H1 (cell line): Measurements from ENCODE around the gene ARHGAP15. TPM values are rescaled to one million over a fixed set of nuclear protein-coding genes. Genes with fewer than 3 reads are reported as not detected.

Experiments
- CTCF ChIA-PET: fragments of 300-600 bp; sonication (Branson Sonifier 250); formaldehyde crosslinking; loops from one replicate; lab custom pipeline; 2021; ENCODE audit not compliant: partially characterized antibody; lab: Charles Lee
- POLR2A ChIA-PET: fragments of 300-600 bp; sonication (Branson Sonifier 250); formaldehyde crosslinking; loops from one replicate; lab custom pipeline; 2021; ENCODE audit warnings: inconsistent platforms; ENCODE audit not compliant: partially characterized antibody; lab: Charles Lee
- DNase-seq, 2 experiments: peaks; one replicate each; pipeline versions ENCODE4 v3.0.0 to v3.0.0-alpha.2; 2010 to 2022; ENCODE audit warnings: low spot score in 2 of 2, low read depth in 1 of 2, mixed read lengths in 1 of 2
- FAIRE-seq: peaks from 2 replicates; lab custom pipeline; 2011; peaks lifted over from hg19 to GRCh38; lab: Jason Lieb, UNC
- H2AFZ ChIP-seq: 2 replicates; pipeline ENCODE4 v1.8.1; 2012; ENCODE audit warnings: low read length, inconsistent platforms
- H2AK5ac ChIP-seq: 2 replicates; pipeline ENCODE4 v1.6.1; 2013; ENCODE audit warnings: low read depth, low read length
- H2BK120ac ChIP-seq: replicated peaks from 2 replicates; pipeline ENCODE3; 2013; ENCODE audit warnings: low read depth, low read length, inconsistent platforms
- H2BK12ac ChIP-seq: 2 replicates; pipeline ENCODE4 v1.6.1; 2013; ENCODE audit warnings: low read depth, low read length
- H2BK15ac ChIP-seq: 2 replicates; pipeline ENCODE4 v1.6.1; 2013; ENCODE audit warnings: low read length
- H2BK20ac ChIP-seq: 2 replicates; pipeline ENCODE4 v1.6.1; 2013; ENCODE audit warnings: low read length
- H2BK5ac ChIP-seq: 2 replicates; pipeline ENCODE4 v1.6.1; 2013; ENCODE audit warnings: low read depth, low read length
- H3K14ac ChIP-seq: 2 replicates; pipeline ENCODE4 v1.6.1; 2013; ENCODE audit warnings: inconsistent platforms; ENCODE audit not compliant: insufficient read length
- H3K18ac ChIP-seq: 2 replicates; pipeline ENCODE4 v1.6.1; 2013; ENCODE audit warnings: low read length; ENCODE audit errors: extremely low read depth
- H3K23ac ChIP-seq: 2 replicates; pipeline ENCODE4 v1.6.1; 2013; ENCODE audit warnings: inconsistent platforms; ENCODE audit not compliant: insufficient read length
- H3K23me2 ChIP-seq: 2 replicates; pipeline ENCODE4 v1.6.1; 2013; ENCODE audit warnings: low read depth, low read length
- H3K27ac ChIP-seq: 2 replicates; pipeline ENCODE4 v1.6.1; 2011; ENCODE audit warnings: low read depth, low read length, inconsistent platforms
- H3K27me3 ChIP-seq, 4 experiments: replicated peaks in 1 of 4; 1 replicate in 1 of 4; 2 replicates in 3 of 4; pipeline versions ENCODE4 v1.6.1 to v1.8.1; 2011 to 2013; ENCODE audit warnings: low read length in 3 of 4, mild to moderate bottlenecking in 3 of 4, inconsistent platforms in 2 of 4, mixed read lengths in 2 of 4, moderate library complexity in 1 of 4; ENCODE audit not compliant: control insufficient read depth in 3 of 4, insufficient read depth in 3 of 4; ENCODE audit errors: extremely low read depth in 1 of 4
- H3K36me3 ChIP-seq, 4 experiments: 2 replicates each; pipeline versions ENCODE4 v1.6.1 to v1.8.1; 2011 to 2013; ENCODE audit warnings: mild to moderate bottlenecking in 4 of 4, low read length in 3 of 4, moderate library complexity in 2 of 4, control low read depth in 1 of 4, inconsistent platforms in 1 of 4; ENCODE audit not compliant: insufficient read depth in 4 of 4, control insufficient read depth in 2 of 4
- H3K4ac ChIP-seq: replicated peaks from 2 replicates; pipeline ENCODE3; 2013; ENCODE audit warnings: low read length, low read depth, mixed read lengths, inconsistent platforms; ENCODE audit not compliant: insufficient read length
- H3K4me1 ChIP-seq, 4 experiments: replicated peaks in 1 of 4; 1 replicate in 1 of 4; 2 replicates in 3 of 4; pipeline versions ENCODE4 v1.6.1 to v1.8.1; 2011 to 2013; ENCODE audit warnings: low read length in 3 of 4, inconsistent platforms in 2 of 4, mixed read lengths in 1 of 4; ENCODE audit not compliant: insufficient read depth in 4 of 4, control insufficient read depth in 3 of 4
- H3K4me2 ChIP-seq, 2 experiments: 2 replicates each; pipeline versions ENCODE4 v1.6.1 to v1.8.1; 2011 to 2013; ENCODE audit warnings: low read depth in 2 of 2, low read length in 2 of 2, control low read depth in 1 of 2, inconsistent platforms in 1 of 2, mild to moderate bottlenecking in 1 of 2; ENCODE audit not compliant: insufficient read depth in 1 of 2
- H3K4me3 ChIP-seq, 4 experiments: fragments of 200-600, 300-600 bp in 1 of 4; sonication (generic), shearing (Covaris generic), sonication (Bioruptor Twin) in 1 of 4; 2 replicates each; pipeline versions ENCODE4 v1.5.1 to v1.8.1; 2011 to 2016; ENCODE audit warnings: low read length in 4 of 4, low read depth in 3 of 4, control low read depth in 2 of 4, inconsistent platforms in 2 of 4, mild to moderate bottlenecking in 2 of 4, mixed read lengths in 1 of 4, moderate library complexity in 1 of 4; ENCODE audit not compliant: insufficient read depth in 2 of 4; ENCODE audit errors: extremely low read depth in 1 of 4
- H3K56ac ChIP-seq: replicated peaks from 2 replicates; pipeline ENCODE3; 2013; ENCODE audit warnings: low read depth, mild to moderate bottlenecking, mixed read lengths, low read length, inconsistent platforms; ENCODE audit not compliant: insufficient read length
- H3K79me1 ChIP-seq: 2 replicates; pipeline ENCODE4 v1.6.1; 2013; ENCODE audit warnings: low read depth, low read length, control low read depth
- H3K79me2 ChIP-seq, 2 experiments: 2 replicates each; pipeline versions ENCODE4 v1.6.1 to v1.8.1; 2012 to 2013; ENCODE audit warnings: low read length in 2 of 2, mild to moderate bottlenecking in 2 of 2, inconsistent platforms in 1 of 2; ENCODE audit not compliant: insufficient read depth in 2 of 2, control insufficient read depth in 1 of 2
- H3K9ac ChIP-seq, 4 experiments: replicated peaks in 1 of 4; 1 replicate in 1 of 4; 2 replicates in 3 of 4; pipeline versions ENCODE4 v1.6.1 to v1.8.1; 2011 to 2013; ENCODE audit warnings: low read depth in 3 of 4, low read length in 3 of 4, control low read depth in 2 of 4, mild to moderate bottlenecking in 2 of 4, moderate library complexity in 2 of 4, inconsistent platforms in 1 of 4; ENCODE audit errors: extremely low read depth in 1 of 4
- H3K9me3 ChIP-seq, 2 experiments: 2 replicates each; pipeline versions ENCODE4 v1.6.1 to v1.8.1; 2012 to 2013; ENCODE audit warnings: mild to moderate bottlenecking in 2 of 2, moderate library complexity in 2 of 2, control low read depth in 1 of 2, inconsistent platforms in 1 of 2, low read depth in 1 of 2, low read length in 1 of 2, mixed read lengths in 1 of 2; ENCODE audit not compliant: insufficient read depth in 2 of 2
- H4K20me1 ChIP-seq, 2 experiments: replicated peaks in 1 of 2; 2 replicates each; pipeline versions ENCODE3 to v1.8.1; 2011 to 2013; ENCODE audit warnings: inconsistent platforms in 2 of 2, low read length in 2 of 2, mild to moderate bottlenecking in 1 of 2; ENCODE audit not compliant: insufficient read depth in 2 of 2, control insufficient read depth in 1 of 2
- H4K5ac ChIP-seq: 2 replicates; pipeline ENCODE4 v1.6.1; 2013; ENCODE audit warnings: low read length, low read depth, mixed read lengths, inconsistent platforms; ENCODE audit not compliant: insufficient read length
- H4K8ac ChIP-seq: 2 replicates; pipeline ENCODE4 v1.8.0; 2013; ENCODE audit warnings: mild to moderate bottlenecking, moderate library complexity, low read length, inconsistent platforms; ENCODE audit not compliant: insufficient read depth; ENCODE audit errors: extremely low read depth
- H4K91ac ChIP-seq: replicated peaks from 2 replicates; pipeline ENCODE3; 2013; ENCODE audit warnings: low read length, mixed read lengths, inconsistent platforms; ENCODE audit not compliant: insufficient read length
- ASH2L ChIP-seq: fragments of 200-600, 300-600 bp; sonication (generic); IDR thresholded peaks from one replicate; pipeline ENCODE4 v1.7.1; 2017; ENCODE audit warnings: low read length
- CEBPB ChIP-seq: IDR thresholded peaks from 2 replicates; pipeline ENCODE4 v1.6.1; 2012; ENCODE audit warnings: low read depth, low read length
- EP300 ChIP-seq, 2 experiments: IDR thresholded peaks; 1 replicate in 1 of 2; 2 replicates in 1 of 2; pipeline ENCODE4 v1.6.1; 2011 to 2012; ENCODE audit warnings: low read depth in 2 of 2, low read length in 2 of 2, mild to moderate bottlenecking in 2 of 2, borderline replicate concordance in 1 of 2, inconsistent platforms in 1 of 2, moderate library complexity in 1 of 2
- HDAC2 ChIP-seq, 2 experiments: fragments of 300-600 bp in 1 of 2; sonication (generic) in 1 of 2; IDR thresholded peaks; 2 replicates each; pipeline ENCODE4 v1.6.1; 2011 to 2012; ENCODE audit warnings: low read depth in 2 of 2, low read length in 2 of 2, mild to moderate bottlenecking in 2 of 2, moderate library complexity in 2 of 2, borderline replicate concordance in 1 of 2, inconsistent platforms in 1 of 2
- NRF1 ChIP-seq: IDR thresholded peaks from 2 replicates; pipeline ENCODE4 v1.6.1; 2011; ENCODE audit warnings: mild to moderate bottlenecking, low read depth, low read length, improper control_type of control experiment
- RAD21 ChIP-seq, 2 experiments: IDR thresholded peaks in 1 of 2; conservative IDR thresholded peaks in 1 of 2; 2 replicates each; pipeline ENCODE4 v1.6.1; 2011; ENCODE audit warnings: low read depth in 2 of 2, low read length in 2 of 2, improper control_type of control experiment in 1 of 2, inconsistent platforms in 1 of 2, mild to moderate bottlenecking in 1 of 2, moderate library complexity in 1 of 2
- RBBP5 ChIP-seq: IDR thresholded peaks from 2 replicates; pipeline ENCODE4 v1.7.1; 2012; ENCODE audit warnings: low read depth, mild to moderate bottlenecking, inconsistent platforms, low read length, moderate library complexity, borderline replicate concordance
- SAP30 ChIP-seq: fragments of 300-600 bp; sonication (generic); IDR thresholded peaks from 2 replicates; pipeline ENCODE4 v1.7.1; 2012; ENCODE audit warnings: low read length, moderate library complexity, mild to moderate bottlenecking, inconsistent platforms; ENCODE audit not compliant: insufficient read depth, insufficient replicate concordance
- SP4 ChIP-seq: IDR thresholded peaks from 2 replicates; pipeline ENCODE4 v1.6.1; 2012; ENCODE audit warnings: low read length, inconsistent platforms
- TEAD4 ChIP-seq: IDR thresholded peaks from 2 replicates; pipeline ENCODE4 v1.6.1; 2012; ENCODE audit warnings: low read depth, low read length, inconsistent platforms, mixed read lengths
- ZNF274 ChIP-seq: IDR thresholded peaks from 2 replicates; pipeline ENCODE4 v1.7.0; 2012; ENCODE audit warnings: low read length, borderline replicate concordance; ENCODE audit errors: extremely low read depth
- WGBS, 2 experiments: shearing (Covaris generic) in 1 of 2; methylation state at CpG; one replicate each; pipeline versions ENCODE4 v1.1.6 to v1.1.7; 2013 to 2015; ENCODE audit warnings: low lambda C conversion rate in 2 of 2, mixed read lengths in 2 of 2, inconsistent platforms in 1 of 2, low coverage in 1 of 2, missing lambda C conversion rate in 1 of 2; ENCODE audit not compliant: insufficient replicate concordance in 2 of 2, insufficient coverage in 1 of 2, insufficient read length in 1 of 2; ENCODE audit errors: extremely low coverage in 1 of 2, missing lambda C conversion rate in 1 of 2; 5-methylcytosine and 5-hydroxymethylcytosine counted together
- polyA plus RNA-seq, 7 experiments: library from polyadenylated mRNA; depleted of rRNA in 3 of 7; stranded (reverse) in 5 of 7; unstranded in 2 of 7; fragments of >200 nt in 5 of 7; fragments of 200-250 nt in 2 of 7; gene quantifications; 1 replicate in 5 of 7; 2 replicates in 1 of 7; 4 replicates in 1 of 7; pipeline versions ENCODE4 v1.2.1 to v1.2.3, GENCODE V29; 2011 to 2013; ENCODE audit warnings: missing spikeins in 2 of 7, mixed read lengths in 2 of 7
- total RNA-seq: library from RNA; stranded (reverse); fragmentation: NEBNext Ultra II Directional; extraction: Animal tissue kit (Norgen Biotek cat#: 25700); gene quantifications from 2 replicates; pipeline ENCODE4 v1.2.1, GENCODE V29; 2021

The ARHGAP15 gene
- total and polyA plus RNA-seq, 2 of the 8 experiments (the other 6 are each of a cell fraction or from before 2014, with no cell fraction given) = not detected

- no peak overlapping the region for H3K23ac ChIP-seq
- no peaks in the 10 kb centered on the region for H3K36me3 ChIP-seq
- H3K27ac ChIP-seq = no peak overlapping the region
- no peaks in the 10 kb centered on the region for H3K9me3 ChIP-seq
- no peak overlapping the region for H4K91ac ChIP-seq
- H3K56ac ChIP-seq = no peak overlapping the region
- FAIRE-seq (no peak), DNase-seq (no peak)
- no peak overlapping the region for H2BK20ac ChIP-seq
- no peak overlapping the region for H2BK12ac ChIP-seq
- TF ChIP-seq RBBP5 = no peak
- no peak for TF ChIP-seq SAP30
- TF ChIP-seq SP4 = no peak
- TF ChIP-seq TEAD4 = no peak
- no peak for TF ChIP-seq CEBPB
- no peak for TF ChIP-seq EP300 (IDR thresholded peaks at IDR 0.05; ENCODE audit: borderline replicate concordance in 1 of 2, low read depth in 2 of 2, low read length in 2 of 2)
- TF ChIP-seq ASH2L = no peak
- no peak for TF ChIP-seq ZNF274
- no peak for TF ChIP-seq HDAC2 (IDR thresholded peaks at IDR 0.05; ENCODE audit: borderline replicate concordance in 1 of 2, low read depth in 2 of 2, low read length in 2 of 2)
- TF ChIP-seq NRF1 = no peak
- no peak for TF ChIP-seq RAD21 (IDR thresholded peaks at IDR 0.05 in 1 of 2, conservative IDR thresholded peaks at IDR 0.05 in 1 of 2; ENCODE audit: low read depth in 2 of 2, low read length in 2 of 2)
- TF ChIP-seq, all 59 proteins: peak for 0
- Histone ChIP-seq H3K79me2 (no peaks in the 10 kb centered on the region), H3K27me3 (no peaks in the 10 kb centered on the region), H3K18ac (no peak overlapping the region), H2BK120ac (no peak overlapping the region), H3K14ac (no peak overlapping the region), H3K23me2 (no peaks in the 10 kb centered on the region), H2AK5ac (no peak overlapping the region), H3K4me2 (no peak overlapping the region), H4K5ac (no peak overlapping the region), H4K8ac (no peak overlapping the region), H4K20me1 (no peaks in the 10 kb centered on the region), H3K4me1 (no peaks in the 10 kb centered on the region), H3K9ac (no peak overlapping the region), H2BK15ac (no peak overlapping the region), H3K4me3 (no peak overlapping the region), H3K4ac (no peak overlapping the region), H3K79me1 (no peaks in the 10 kb centered on the region), H2BK5ac (no peak overlapping the region), H2AFZ (no peak overlapping the region)
- 90% methylated on average over 2 of the region's 2 CpGs; no CpG with 5 or more reads in 1 of the 2 experiments for WGBS, 2 experiments
- CTCF ChIA-PET = interaction anchor here (0.6 kb wide), 2 partner anchors 9 to 195 kb away, joined by 3 to 5 read pairs; no protein-coding TSS in a partner anchor
- POLR2A ChIA-PET = no interaction called here
These were observed 361.9 kb downstream of the ARHGAP15 start for GRCh38 chr2:143491131-143491530.
